H9 (cell line): ENCODE measurements around the gene INPP4A. TPM values are rescaled to one million over a fixed set of nuclear protein-coding genes. Genes with fewer than 3 reads are reported as not detected.

Source experiments
- DNase-seq: peaks from one replicate; pipeline ENCODE4 v3.0.0-alpha.2; 2017
- H2AFZ ChIP-seq: one replicate; pipeline ENCODE4 v1.6.1; 2013; ENCODE audit warnings: mild to moderate bottlenecking, low read length, control low read depth, moderate library complexity
- H2AK5ac ChIP-seq: 2 replicates; pipeline ENCODE4 v1.6.1; 2013; ENCODE audit warnings: low read length, control low read depth, mixed read lengths; ENCODE audit not compliant: insufficient read length
- H2BK120ac ChIP-seq: one replicate; pipeline ENCODE4 v1.6.1; 2013; ENCODE audit warnings: low read depth, mild to moderate bottlenecking, low read length, control low read depth, inconsistent platforms; ENCODE audit not compliant: poor library complexity, severe bottlenecking
- H2BK12ac ChIP-seq: 2 replicates; pipeline ENCODE4 v1.6.1; 2013; ENCODE audit warnings: low read length, control low read depth, mixed read lengths, low read depth; ENCODE audit not compliant: insufficient read length
- H2BK15ac ChIP-seq: 2 replicates; pipeline ENCODE4 v1.6.1; 2013; ENCODE audit warnings: low read depth, low read length, control low read depth
- H2BK20ac ChIP-seq: one replicate; pipeline ENCODE4 v1.6.1; 2013; ENCODE audit warnings: low read depth, mild to moderate bottlenecking, low read length, control low read depth, inconsistent platforms; ENCODE audit not compliant: poor library complexity, severe bottlenecking
- H2BK5ac ChIP-seq: 2 replicates; pipeline ENCODE4 v1.6.1; 2013; ENCODE audit warnings: low read length, control low read depth, mixed read lengths; ENCODE audit not compliant: insufficient read length
- H3K14ac ChIP-seq: 2 replicates; pipeline ENCODE4 v1.6.1; 2013; ENCODE audit warnings: low read length, control low read depth; ENCODE audit not compliant: insufficient read depth
- H3K18ac ChIP-seq: 2 replicates; pipeline ENCODE4 v1.6.1; 2013; ENCODE audit warnings: low read depth, mild to moderate bottlenecking, mixed read lengths, low read length, control low read depth; ENCODE audit not compliant: insufficient read length
- H3K23ac ChIP-seq: 2 replicates; pipeline ENCODE4 v1.6.1; 2013; ENCODE audit warnings: low read length, control low read depth, mixed read lengths, low read depth; ENCODE audit not compliant: insufficient read length
- H3K23me2 ChIP-seq: 2 replicates; pipeline ENCODE4 v1.6.1; 2013; ENCODE audit warnings: low read depth, mild to moderate bottlenecking, mixed read lengths, low read length, control low read depth; ENCODE audit not compliant: insufficient read length, poor library complexity, severe bottlenecking
- H3K27ac ChIP-seq: 2 replicates; pipeline ENCODE4 v1.5.1; 2013; ENCODE audit warnings: low read length, control low read depth, mixed read lengths, low read depth; ENCODE audit not compliant: insufficient read length
- H3K27me3 ChIP-seq: 2 replicates; pipeline ENCODE4 v1.6.1; 2013; ENCODE audit warnings: low read length, control low read depth, inconsistent platforms; ENCODE audit not compliant: insufficient read depth
- H3K4ac ChIP-seq: 2 replicates; pipeline ENCODE4 v1.6.1; 2013; ENCODE audit warnings: low read depth, mild to moderate bottlenecking, control low read depth, inconsistent platforms, low read length, moderate library complexity
- H3K4me1 ChIP-seq: 2 replicates; pipeline ENCODE4 v1.6.1; 2013; ENCODE audit warnings: low read length, control low read depth, inconsistent platforms; ENCODE audit not compliant: insufficient read depth
- H3K4me2 ChIP-seq: 2 replicates; pipeline ENCODE4 v1.6.1; 2013; ENCODE audit warnings: low read length, control low read depth, mixed read lengths; ENCODE audit not compliant: insufficient read length, insufficient read depth
- H3K56ac ChIP-seq: 2 replicates; pipeline ENCODE4 v1.6.1; 2013; ENCODE audit warnings: low read depth, mild to moderate bottlenecking, mixed read lengths, low read length, control low read depth; ENCODE audit not compliant: insufficient read length
- H3K79me1 ChIP-seq: 2 replicates; pipeline ENCODE4 v1.6.1; 2013; ENCODE audit warnings: low read depth, mild to moderate bottlenecking, moderate library complexity, low read length, control low read depth, inconsistent platforms; ENCODE audit not compliant: insufficient read depth, poor library complexity, severe bottlenecking
- H3K79me2 ChIP-seq: 2 replicates; pipeline ENCODE4 v1.6.1; 2013; ENCODE audit warnings: low read length, control low read depth, inconsistent platforms; ENCODE audit not compliant: insufficient read depth
- H3K9ac ChIP-seq: 2 replicates; pipeline ENCODE4 v1.6.1; 2013; ENCODE audit warnings: low read length, control low read depth, mixed read lengths; ENCODE audit not compliant: insufficient read length; ENCODE audit errors: extremely low read depth
- H3K9me3 ChIP-seq: one replicate; pipeline ENCODE4 v1.6.1; 2013; ENCODE audit warnings: low read depth, low read length, inconsistent platforms; ENCODE audit not compliant: control insufficient read depth
- H3T11ph ChIP-seq: one replicate; pipeline ENCODE4 v1.6.1; 2013; ENCODE audit warnings: mild to moderate bottlenecking, low read length, control low read depth, inconsistent platforms
- H4K20me1 ChIP-seq: one replicate; pipeline ENCODE4 v1.6.1; 2013; ENCODE audit not compliant: control insufficient read depth, insufficient read length, insufficient read depth
- H4K5ac ChIP-seq: 2 replicates; pipeline ENCODE4 v1.6.1; 2013; ENCODE audit warnings: low read depth, mild to moderate bottlenecking, mixed read lengths, low read length, control low read depth; ENCODE audit not compliant: insufficient read length
- H4K8ac ChIP-seq: replicated peaks from 2 replicates; pipeline ENCODE4 v1.6.1; 2013; ENCODE audit warnings: low read length, control low read depth, mixed read lengths, low read depth; ENCODE audit not compliant: insufficient read length
- H4K91ac ChIP-seq: 2 replicates; pipeline ENCODE4 v1.6.1; 2013; ENCODE audit warnings: low read depth, mild to moderate bottlenecking, moderate library complexity, mixed read lengths, low read length, control low read depth; ENCODE audit not compliant: insufficient read length
- H3K27ac Mint-ChIP-seq, 3 experiments: 2 replicates in 2 of 3; 3 replicates in 1 of 3; pipeline ENCODE4 v1.8.0; 2020 to 2021; ENCODE audit warnings: mixed read lengths in 3 of 3, mild to moderate bottlenecking in 1 of 3, moderate library complexity in 1 of 3
- H3K27me3 Mint-ChIP-seq: 2 replicates; pipeline ENCODE4 v1.8.0; 2021; ENCODE audit warnings: low read depth, mild to moderate bottlenecking, moderate library complexity, mixed read lengths
- H3K36me3 Mint-ChIP-seq, 3 experiments: 2 replicates in 2 of 3; 3 replicates in 1 of 3; pipeline ENCODE4 v1.8.0; 2020 to 2021; ENCODE audit warnings: low read depth in 3 of 3, mixed read lengths in 3 of 3; ENCODE audit not compliant: insufficient read depth in 1 of 3
- H3K4me1 Mint-ChIP-seq, 2 experiments: 2 replicates each; pipeline ENCODE4 v1.8.0; 2020; ENCODE audit warnings: mixed read lengths in 2 of 2
- H3K4me3 Mint-ChIP-seq, 2 experiments: 2 replicates in 1 of 2; 3 replicates in 1 of 2; pipeline ENCODE4 v1.8.0; 2020 to 2021; ENCODE audit warnings: mild to moderate bottlenecking in 2 of 2, mixed read lengths in 2 of 2, moderate library complexity in 1 of 2
- H3K9me3 Mint-ChIP-seq, 2 experiments: 2 replicates in 1 of 2; 3 replicates in 1 of 2; pipeline ENCODE4 v1.8.0; 2020; ENCODE audit warnings: mild to moderate bottlenecking in 2 of 2, mixed read lengths in 2 of 2, moderate library complexity in 1 of 2
- WGBS: extraction: QIAGEN DNeasy Blood & Tissue Kit; methylation state at CpG from one replicate; pipeline ENCODE4 v1.1.7; 2013; ENCODE audit warnings: missing lambda C conversion rate, low lambda C conversion rate, mixed read lengths; ENCODE audit not compliant: insufficient read length; ENCODE audit errors: extremely low coverage; 5-methylcytosine and 5-hydroxymethylcytosine counted together
- total RNA-seq: library from RNA; stranded (reverse); gene quantifications from 2 replicates; pipeline ENCODE4 v1.2.1, GENCODE V29; 2021
- TF ChIP-seq, protein P1 (sequence below): fragments of 200-600 bp; sonication (generic); conservative IDR thresholded peaks from 3 replicates; pipeline ENCODE4 v1.8.0; 2021; ENCODE audit warnings: antibody characterized with exemption, mild to moderate bottlenecking

Gene INPP4A
- total RNA-seq, 1 experiment from 2014 or later, result 55.2 TPM

DNA sequence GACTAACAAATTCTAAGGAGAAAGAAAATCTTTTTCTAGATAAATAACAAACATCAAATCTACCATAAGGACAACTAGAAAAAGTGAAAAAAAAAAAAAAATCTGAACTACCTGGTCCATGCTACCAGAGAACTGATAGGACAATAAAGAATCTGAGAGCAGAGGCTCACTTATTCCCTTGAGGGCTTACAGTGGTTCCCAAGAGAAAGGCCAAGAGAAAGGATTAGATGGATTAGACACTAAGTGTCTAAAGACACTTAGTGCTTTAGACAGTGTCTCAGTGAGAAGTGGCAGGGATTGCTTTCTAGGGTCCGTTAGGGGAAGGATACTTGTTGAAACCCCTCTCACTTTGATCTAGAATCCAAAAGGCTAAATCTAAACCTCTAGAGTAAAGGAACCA is 85.5 kb downstream of the INPP4A start:
- H3K23ac ChIP-seq, result no peak overlapping the region
- H3K9me3 Mint-ChIP-seq, result peaks cover 3 to 13% of the 10 kb centered on the region in 2 experiments; a peak in 3 of 5 replicates
- no peaks in the 10 kb centered on the region for H3K79me2 ChIP-seq
- TF ChIP-seq, protein P1, sequence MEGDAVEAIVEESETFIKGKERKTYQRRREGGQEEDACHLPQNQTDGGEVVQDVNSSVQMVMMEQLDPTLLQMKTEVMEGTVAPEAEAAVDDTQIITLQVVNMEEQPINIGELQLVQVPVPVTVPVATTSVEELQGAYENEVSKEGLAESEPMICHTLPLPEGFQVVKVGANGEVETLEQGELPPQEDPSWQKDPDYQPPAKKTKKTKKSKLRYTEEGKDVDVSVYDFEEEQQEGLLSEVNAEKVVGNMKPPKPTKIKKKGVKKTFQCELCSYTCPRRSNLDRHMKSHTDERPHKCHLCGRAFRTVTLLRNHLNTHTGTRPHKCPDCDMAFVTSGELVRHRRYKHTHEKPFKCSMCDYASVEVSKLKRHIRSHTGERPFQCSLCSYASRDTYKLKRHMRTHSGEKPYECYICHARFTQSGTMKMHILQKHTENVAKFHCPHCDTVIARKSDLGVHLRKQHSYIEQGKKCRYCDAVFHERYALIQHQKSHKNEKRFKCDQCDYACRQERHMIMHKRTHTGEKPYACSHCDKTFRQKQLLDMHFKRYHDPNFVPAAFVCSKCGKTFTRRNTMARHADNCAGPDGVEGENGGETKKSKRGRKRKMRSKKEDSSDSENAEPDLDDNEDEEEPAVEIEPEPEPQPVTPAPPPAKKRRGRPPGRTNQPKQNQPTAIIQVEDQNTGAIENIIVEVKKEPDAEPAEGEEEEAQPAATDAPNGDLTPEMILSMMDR, result no peak
- H3K36me3 Mint-ChIP-seq, result peaks cover 12 to 32% (median 25%) of the 10 kb centered on the region in 3 experiments
- no peak overlapping the region for H3K27ac ChIP-seq
- H3T11ph ChIP-seq, result no peak overlapping the region
- no peak overlapping the region for H3K27ac Mint-ChIP-seq
- H3K9me3 ChIP-seq, result no peaks in the 10 kb centered on the region
- H3K23me2 ChIP-seq, result no peaks in the 10 kb centered on the region
- H2AFZ ChIP-seq, result no peak overlapping the region
- H3K27me3 Mint-ChIP-seq, result no peaks in the 10 kb centered on the region
- no peak overlapping the region for H2BK12ac ChIP-seq
- no peak overlapping the region for H3K9ac ChIP-seq
- H4K8ac ChIP-seq, result no peak overlapping the region
- no CpG with 5 or more reads among the region's 1 CpG for WGBS
- no peak overlapping the region for H2BK120ac ChIP-seq
- no peak overlapping the region for H3K56ac ChIP-seq
- no peaks in the 10 kb centered on the region for H3K79me1 ChIP-seq
- H4K91ac ChIP-seq, result no peak overlapping the region
- no peak overlapping the region for H3K18ac ChIP-seq
- no peak overlapping the region for H3K14ac ChIP-seq
- no peaks in the 10 kb centered on the region for H3K4me1 ChIP-seq
- H2BK20ac ChIP-seq, result no peak overlapping the region
- no peak overlapping the region for H3K4me3 Mint-ChIP-seq
- H2BK15ac ChIP-seq, result no peak overlapping the region
- H2BK5ac ChIP-seq, result no peak overlapping the region
- H3K27me3 ChIP-seq, result no peaks in the 10 kb centered on the region
- no peaks in the 10 kb centered on the region for H4K20me1 ChIP-seq
- no peaks in the 10 kb centered on the region for H3K4me1 Mint-ChIP-seq
- H3K4ac ChIP-seq, result no peak overlapping the region
- H3K4me2 ChIP-seq, result no peak overlapping the region
- DNase-seq, result no peak
- no peak overlapping the region for H4K5ac ChIP-seq
- no peak overlapping the region for H2AK5ac ChIP-seq
